ENCODE measurements around the gene TIMP2. TPM values are rescaled to one million over a fixed set of nuclear protein-coding genes. Genes with fewer than 3 reads are reported as not detected.
A peak's percentile ranks its signal among the peaks of the same experiment; 100 is the strongest.

Gene TIMP2
- total RNA-seq, 2 experiments from 2014 or later, result 2.4 to 2.6 TPM

GRCh38 chr17:78821961-78822360 lies 103.2 kb downstream of the TIMP2 start:
- Mint-ChIP-seq H3K4me3 (no peak overlapping the region), H3K4me1 (peaks cover 73% of the 10 kb centered on the region), H3K27ac (peak overlapping the region; percentile 5), H3K36me3 (ENCODE audit: low read depth) (peaks cover 86% of the 10 kb centered on the region), H3K9me3 (no peaks in the 10 kb centered on the region), H3K27me3 (no peaks in the 10 kb centered on the region)
- ChIA-PET POLR2A (no interaction called here), CTCF (interaction anchor here (1.5 to 1.8 kb wide), 3 partner anchors 12 to 104 kb away, joined by 4 to 5 read pairs (median 4); no protein-coding TSS in a partner anchor)
- DNase-seq, result no peak

- Mint-ChIP-seq H3K9me3 (no peaks in the 10 kb centered on the region), H3K27me3 (no peaks in the 10 kb centered on the region), H3K4me1 (peaks cover 77% of the 10 kb centered on the region), H3K27ac (peak overlapping the region; percentile 91), H3K36me3 (ENCODE audit: low read depth) (peaks cover 84% of the 10 kb centered on the region), H3K4me3 (no peak overlapping the region)
- ChIA-PET CTCF (interaction anchor here (0.6 to 5.1 kb wide), 7 partner anchors 8 to 103 kb away, joined by 3 to 16 read pairs (median 4); no protein-coding TSS in a partner anchor), POLR2A (no interaction called here)
- no peak for DNase-seq
Measured at GRCh38 chr17:78820841-78821240, 104.3 kb downstream of the TIMP2 start.

- peak overlapping the region; percentile 65 for H3K4me3 Mint-ChIP-seq
- DNase-seq, result no peak
- POLR2A ChIA-PET, result interaction anchor here (1.2 kb wide), 1 partner anchor 15 kb away, joined by 8 read pairs; no protein-coding TSS in a partner anchor
Measured at GRCh38 chr17:78819806-78820792, 105.1 kb downstream of the TIMP2 start.

GRCh38 chr17:78819402-78819801 lies 105.8 kb downstream of the TIMP2 start:
- Mint-ChIP-seq H3K4me3 (peak overlapping the region; percentile 65), H3K36me3 (ENCODE audit: low read depth) (peaks cover 85% of the 10 kb centered on the region), H3K9me3 (no peaks in the 10 kb centered on the region), H3K4me1 (peaks cover 69% of the 10 kb centered on the region), H3K27ac (peak overlapping the region; percentile 91), H3K27me3 (no peaks in the 10 kb centered on the region)
- CTCF ChIA-PET, result interaction anchor here (0.5 to 5.1 kb wide), 11 partner anchors 10 to 84 kb away, joined by 3 to 16 read pairs (median 4); no protein-coding TSS in a partner anchor
- DNase-seq, result no peak
- POLR2A ChIA-PET, result interaction anchor here (0.6 to 1.2 kb wide), 2 partner anchors 14 to 68 kb away, joined by 5 to 8 read pairs; no protein-coding TSS in a partner anchor

More at GRCh38 chr17:78819806-78820792, 105.1 kb downstream of the TIMP2 start:
- H3K36me3 Mint-ChIP-seq (ENCODE audit: low read depth), result peaks cover 84% of the 10 kb centered on the region
- peak overlapping the region; percentile 91 for H3K27ac Mint-ChIP-seq
- CTCF ChIA-PET, result interaction anchor here (1.1 to 5.1 kb wide), 10 partner anchors 9 to 103 kb away, joined by 3 to 16 read pairs (median 4); no protein-coding TSS in a partner anchor
- H3K9me3 Mint-ChIP-seq, result no peaks in the 10 kb centered on the region
- H3K4me1 Mint-ChIP-seq, result peaks cover 75% of the 10 kb centered on the region
- H3K27me3 Mint-ChIP-seq, result no peaks in the 10 kb centered on the region

- peak overlapping the region; percentile 65 for H3K4me3 Mint-ChIP-seq
- H3K27me3 Mint-ChIP-seq, result no peaks in the 10 kb centered on the region
- ChIA-PET CTCF (interaction anchor here (0.5 to 5.1 kb wide), 11 partner anchors 10 to 83 kb away, joined by 3 to 16 read pairs (median 4); no protein-coding TSS in a partner anchor), POLR2A (interaction anchor here (0.6 to 1.2 kb wide), 2 partner anchors 14 to 69 kb away, joined by 5 to 8 read pairs; no protein-coding TSS in a partner anchor)
- H3K27ac Mint-ChIP-seq, result peak overlapping the region; percentile 91
- DNase-seq, result peak; percentile 80
- H3K4me1 Mint-ChIP-seq, result peaks cover 66% of the 10 kb centered on the region
- H3K9me3 Mint-ChIP-seq, result no peaks in the 10 kb centered on the region
- H3K36me3 Mint-ChIP-seq (ENCODE audit: low read depth), result peaks cover 85% of the 10 kb centered on the region
Measured at GRCh38 chr17:78818932-78819331, 106.3 kb downstream of the TIMP2 start.

GRCh38 chr17:78818152-78818846 lies 106.9 kb downstream of the TIMP2 start:
- no peak for DNase-seq
- Mint-ChIP-seq H3K27ac (peak overlapping the region; percentile 91), H3K27me3 (no peaks in the 10 kb centered on the region), H3K4me3 (peak overlapping the region; percentile 65), H3K4me1 (peaks cover 66% of the 10 kb centered on the region), H3K36me3 (ENCODE audit: low read depth) (peaks cover 82% of the 10 kb centered on the region), H3K9me3 (no peaks in the 10 kb centered on the region)
- ChIA-PET CTCF (interaction anchor here (0.9 to 5.1 kb wide), 6 partner anchors 11 to 33 kb away, joined by 3 to 16 read pairs (median 4); no protein-coding TSS in a partner anchor), POLR2A (no interaction called here)

GRCh38 chr17:78817123-78817522 lies 108.1 kb downstream of the TIMP2 start:
- ChIA-PET CTCF (interaction anchor here (5.1 kb wide), 1 partner anchor 9 kb away, joined by 16 read pairs; no protein-coding TSS in a partner anchor), POLR2A (interaction anchor here (0.6 kb wide), 1 partner anchor 162 kb away, joined by 3 read pairs; no protein-coding TSS in a partner anchor)
- Mint-ChIP-seq H3K4me3 (peak overlapping the region; percentile 47), H3K4me1 (peaks cover 62% of the 10 kb centered on the region), H3K27me3 (no peaks in the 10 kb centered on the region), H3K9me3 (no peaks in the 10 kb centered on the region), H3K27ac (peak overlapping the region; percentile 91), H3K36me3 (ENCODE audit: low read depth) (peaks cover 80% of the 10 kb centered on the region)
- DNase-seq, result peak; percentile 79

GRCh38 chr17:78815696-78816095 lies 109.5 kb downstream of the TIMP2 start:
- CTCF ChIA-PET, result no interaction called here
- Mint-ChIP-seq H3K27ac (peak overlapping the region; percentile 19), H3K27me3 (no peaks in the 10 kb centered on the region), H3K36me3 (ENCODE audit: low read depth) (peaks cover 81% of the 10 kb centered on the region), H3K4me3 (no peak overlapping the region), H3K4me1 (peaks cover 55% of the 10 kb centered on the region), H3K9me3 (no peaks in the 10 kb centered on the region)
- POLR2A ChIA-PET, result interaction anchor here (0.6 kb wide), 1 partner anchor 96 kb away, joined by 6 read pairs; no protein-coding TSS in a partner anchor
- DNase-seq, result no peak

GRCh38 chr17:78812855-78813254 lies 112.3 kb downstream of the TIMP2 start:
- Mint-ChIP-seq H3K36me3 (ENCODE audit: low read depth) (peaks cover 76% of the 10 kb centered on the region), H3K4me3 (no peak overlapping the region), H3K27me3 (no peaks in the 10 kb centered on the region), H3K27ac (no peak overlapping the region), H3K4me1 (peaks cover 33% of the 10 kb centered on the region), H3K9me3 (no peaks in the 10 kb centered on the region)
- ChIA-PET CTCF (no interaction called here), POLR2A (no interaction called here)
- no peak for DNase-seq

- POLR2A ChIA-PET, result interaction anchor here (0.6 kb wide), 1 partner anchor 18 kb away, joined by 5 read pairs; no protein-coding TSS in a partner anchor
- CTCF ChIA-PET, result interaction anchor here (2.3 kb wide), 1 partner anchor 10 kb away, joined by 16 read pairs; no protein-coding TSS in a partner anchor
Measured at GRCh38 chr17:78808163-78808562, 117.0 kb downstream of the TIMP2 start.

GRCh38 chr17:78806451-78806850 lies 118.7 kb downstream of the TIMP2 start:
- peak; percentile 74 for DNase-seq
- Mint-ChIP-seq H3K4me3 (peak overlapping the region; percentile 28), H3K9me3 (no peaks in the 10 kb centered on the region), H3K27ac (peak overlapping the region; percentile 90), H3K36me3 (ENCODE audit: low read depth) (peaks cover 79% of the 10 kb centered on the region), H3K27me3 (no peaks in the 10 kb centered on the region), H3K4me1 (peaks cover 64% of the 10 kb centered on the region)
- ChIA-PET POLR2A (no interaction called here), CTCF (interaction anchor here (1.1 to 2.3 kb wide), 3 partner anchors 12 to 38 kb away, joined by 3 to 16 read pairs (median 5); no protein-coding TSS in a partner anchor)

More at GRCh38 chr17:78808163-78808562, 117.0 kb downstream of the TIMP2 start:
- no peaks in the 10 kb centered on the region for H3K9me3 Mint-ChIP-seq
- H3K27me3 Mint-ChIP-seq, result no peaks in the 10 kb centered on the region
- DNase-seq, result no peak
- no peak overlapping the region for H3K4me3 Mint-ChIP-seq
- H3K36me3 Mint-ChIP-seq (ENCODE audit: low read depth), result peaks cover 82% of the 10 kb centered on the region
- H3K4me1 Mint-ChIP-seq, result peaks cover 52% of the 10 kb centered on the region
- peak overlapping the region; percentile 58 for H3K27ac Mint-ChIP-seq

GRCh38 chr17:78805301-78805700 lies 119.9 kb downstream of the TIMP2 start:
- CTCF ChIA-PET, result interaction anchor here (0.7 to 1.7 kb wide), 3 partner anchors 14 to 16 kb away, joined by 3 to 5 read pairs (median 4); no protein-coding TSS in a partner anchor
- Mint-ChIP-seq H3K36me3 (ENCODE audit: low read depth) (peaks cover 76% of the 10 kb centered on the region), H3K4me1 (peaks cover 69% of the 10 kb centered on the region), H3K9me3 (no peaks in the 10 kb centered on the region), H3K27me3 (no peaks in the 10 kb centered on the region), H3K4me3 (peak overlapping the region; percentile 37), H3K27ac (peak overlapping the region; percentile 90)
- DNase-seq, result peak; percentile 72
- POLR2A ChIA-PET, result interaction anchor here (0.7 to 1.6 kb wide), 3 partner anchors 14 to 63 kb away, joined by 3 to 8 read pairs (median 4); no protein-coding TSS in a partner anchor

Data from activated CD4-positive, alpha-beta T cell treated with anti-CD3 and anti-CD28 coated beads, Interleukin-2, amount 10 ng/mL, durations not matched to agents 7 days and 5 days (primary cell).